Diencephalon (tissue), 1 donor: ENCODE measurements around the gene TMEM69. TPM values are rescaled to one million over a fixed set of nuclear protein-coding genes. Genes with fewer than 3 reads are reported as not detected.

Experiments used
- total RNA-seq: library from RNA; depleted of rRNA; stranded (reverse); fragments of >200 nt; gene quantifications from one replicate; pipeline ENCODE4 v1.2.3, GENCODE V29; 2014

The TMEM69 gene
- 17.5 TPM for total RNA-seq

GRCh38 chr1:45687754-45688740, at the start of gene TMEM69:
TMEM69 (plus strand) TSS chr1:45688181; CDS start chr1:45691069, 2,888 bp downstream.

GRCh38 chr1:45686288-45687013, 1.5 kb upstream of the TMEM69 start, which contains the start of gene GPBP1L1:
GPBP1L1 (minus strand) TSS chr1:45686533; CDS start chr1:45659087, 27,446 bp downstream.

Other genes with a start within 250 kb of the TMEM69 start
- 0.92 TPM for gene TESK2, start 197.0 kb upstream of the TMEM69 start, total RNA-seq
- gene CCDC163, start 188.1 kb upstream of the TMEM69 start, total RNA-seq: 0.92 TPM
- gene MMACHC, start 187.9 kb upstream of the TMEM69 start, total RNA-seq: 3.7 TPM
- gene PRDX1, start 166.3 kb upstream of the TMEM69 start, total RNA-seq: 234 TPM
- 74.5 TPM for gene AKR1A1, start 137.4 kb upstream of the TMEM69 start, total RNA-seq
- gene NASP, start 104.1 kb upstream of the TMEM69 start, total RNA-seq: 87.7 TPM
- gene CCDC17, start 64.1 kb upstream of the TMEM69 start, total RNA-seq: 0.46 TPM
- gene GPBP1L1, start 1.6 kb upstream of the TMEM69 start, total RNA-seq: 67.1 TPM
- 13.1 TPM for gene IPP, start 62.5 kb downstream of the TMEM69 start, total RNA-seq
- 48.4 TPM for gene MAST2, start 115.4 kb downstream of the TMEM69 start, total RNA-seq